ENCODE measurements around the gene PGBD4. TPM values are rescaled to one million over a fixed set of nuclear protein-coding genes. Genes with fewer than 3 reads are reported as not detected.

PGBD4 gene
- total RNA-seq, 2 experiments from 2014 or later: 4.1 to 4.4 TPM

- Histone ChIP-seq H3K9me3 (ENCODE audit: low read length) (no peaks in the 10 kb centered on the region), H3K4me2 (ENCODE audit: low read length) (no peak overlapping the region), H2AFZ (ENCODE audit: low read length) (no peak overlapping the region), H3K4me3 (ENCODE audit: low read depth, low read length, poor library complexity, severe bottlenecking) (no peak overlapping the region), H3K79me2 (ENCODE audit: insufficient read depth, low read depth, low read length) (no peaks in the 10 kb centered on the region), H3K4me1 (ENCODE audit: insufficient read depth, low read length, poor library complexity, severe bottlenecking) (no peaks in the 10 kb centered on the region), H4K20me1 (ENCODE audit: insufficient read depth, low read length) (no peaks in the 10 kb centered on the region), H3K9me2 (ENCODE audit: insufficient read depth, low read length) (no peaks in the 10 kb centered on the region), H3K27ac (ENCODE audit: low read depth, low read length, poor library complexity, severe bottlenecking) (no peak overlapping the region), H3K36me3 (ENCODE audit: insufficient read depth, low read length) (no peaks in the 10 kb centered on the region)
- intact Hi-C loops (cut with micrococcal nuclease; ENCODE audit: unreplicated experiment): no loop called here
- ChIA-PET CTCF (ENCODE audit: unreplicated experiment) (no interaction called here), POLR2A (interaction anchor here (0.7 to 1.6 kb wide), 3 partner anchors 8 to 23 kb away, joined by 3 to 6 read pairs (median 3); partner anchors contain the start of gene EMC7)
- TF ChIP-seq CTCF (conservative IDR thresholded peaks at IDR 0.05; ENCODE audit: low read length) (no peak), EZH2phosphoT487 (IDR thresholded peaks at IDR 0.05; ENCODE audit: borderline replicate concordance, low read depth, low read length) (no peak)
- no TSS peak for BruUV-seq (replicated peaks)
- no peak for DNase-seq (ENCODE audit: low spot score)
These were observed 22.8 kb downstream of the PGBD4 start for GRCh38 chr15:34124651-34125050.

- H3K4me3 ChIP-seq (ENCODE audit: low read depth, low read length, poor library complexity, severe bottlenecking): no peak overlapping the region
- no peaks in the 10 kb centered on the region for H3K9me3 ChIP-seq (ENCODE audit: low read length)
- POLR2A ChIA-PET: interaction anchor here (0.6 to 1.6 kb wide), 2 partner anchors 10 to 801 kb away, joined by 6 read pairs; no protein-coding TSS in a partner anchor
- no peak for DNase-seq (ENCODE audit: low spot score)
- intact Hi-C loops (cut with micrococcal nuclease; ENCODE audit: unreplicated experiment): no loop called here
- H4K20me1 ChIP-seq (ENCODE audit: insufficient read depth, low read length): no peaks in the 10 kb centered on the region
- no peak overlapping the region for H2AFZ ChIP-seq (ENCODE audit: low read length)
- CTCF ChIA-PET (ENCODE audit: unreplicated experiment): no interaction called here
- H3K9me2 ChIP-seq (ENCODE audit: insufficient read depth, low read length): no peaks in the 10 kb centered on the region
- TF ChIP-seq EZH2phosphoT487 (IDR thresholded peaks at IDR 0.05; ENCODE audit: borderline replicate concordance, low read depth, low read length) (no peak), CTCF (conservative IDR thresholded peaks at IDR 0.05; ENCODE audit: low read length) (no peak)
- no peaks in the 10 kb centered on the region for H3K36me3 ChIP-seq (ENCODE audit: insufficient read depth, low read length)
- no peak overlapping the region for H3K4me2 ChIP-seq (ENCODE audit: low read length)
- no peaks in the 10 kb centered on the region for H3K79me2 ChIP-seq (ENCODE audit: insufficient read depth, low read depth, low read length)
- H3K4me1 ChIP-seq (ENCODE audit: insufficient read depth, low read length, poor library complexity, severe bottlenecking): no peaks in the 10 kb centered on the region
- no peak overlapping the region for H3K27ac ChIP-seq (ENCODE audit: low read depth, low read length, poor library complexity, severe bottlenecking)
- BruUV-seq (replicated peaks): no TSS peak
These were observed 24.1 kb downstream of the PGBD4 start for GRCh38 chr15:34125945-34126344.

- no peak overlapping the region for H3K4me3 ChIP-seq (ENCODE audit: low read depth, low read length, poor library complexity, severe bottlenecking)
- H3K4me2 ChIP-seq (ENCODE audit: low read length): no peak overlapping the region
- no peak for TF ChIP-seq EZH2phosphoT487 (IDR thresholded peaks at IDR 0.05; ENCODE audit: borderline replicate concordance, low read depth, low read length)
- TF ChIP-seq CTCF (conservative IDR thresholded peaks at IDR 0.05; ENCODE audit: low read length): no peak
- no peaks in the 10 kb centered on the region for H3K79me2 ChIP-seq (ENCODE audit: insufficient read depth, low read depth, low read length)
- no peaks in the 10 kb centered on the region for H3K4me1 ChIP-seq (ENCODE audit: insufficient read depth, low read length, poor library complexity, severe bottlenecking)
- H3K9me2 ChIP-seq (ENCODE audit: insufficient read depth, low read length): no peaks in the 10 kb centered on the region
- intact Hi-C loops (cut with micrococcal nuclease; ENCODE audit: unreplicated experiment): no loop called here
- ChIA-PET POLR2A (no interaction called here), CTCF (ENCODE audit: unreplicated experiment) (no interaction called here)
- H2AFZ ChIP-seq (ENCODE audit: low read length): no peak overlapping the region
- BruUV-seq (replicated peaks): no TSS peak
- no peaks in the 10 kb centered on the region for H3K36me3 ChIP-seq (ENCODE audit: insufficient read depth, low read length)
- DNase-seq (ENCODE audit: low spot score): no peak
- H3K9me3 ChIP-seq (ENCODE audit: low read length): no peaks in the 10 kb centered on the region
- H3K27ac ChIP-seq (ENCODE audit: low read depth, low read length, poor library complexity, severe bottlenecking): no peak overlapping the region
- no peaks in the 10 kb centered on the region for H4K20me1 ChIP-seq (ENCODE audit: insufficient read depth, low read length)
These were observed 24.6 kb downstream of the PGBD4 start for GRCh38 chr15:34126522-34126921.
